GM12878 (cell line): ENCODE data around the gene GNAZ. TPM values are rescaled to one million over a fixed set of nuclear protein-coding genes. Genes with fewer than 3 reads are reported as not detected.

Source experiments
- ATAC-seq: fragments of 200-7000 bp; cut with Tn5 transposase; 3 replicates; pipeline ENCODE4 v1.9.1; 2020; ENCODE audit warnings: mild to moderate bottlenecking, moderate library complexity
- BruUV-seq: library from RNA; stranded (reverse); fragments of 400-500 nt; replicated peaks from 2 replicates; lab custom pipeline; 2021; lab: Mats Ljungman, UMichigan
- CTCF ChIA-PET: fragments of 300-600 bp; sonication (Branson Sonifier 250); formaldehyde crosslinking; extraction: SDS; loops from one replicate; lab custom pipeline; 2021; ENCODE audit warnings: inconsistent platforms; lab: Yijun Ruan, JAX
- POLR2A ChIA-PET: fragments of 350-600 bp; formaldehyde crosslinking; extraction: SDS; loops from one replicate; lab custom pipeline; 2021; ENCODE audit warnings: inconsistent platforms; lab: Charles Lee
- RAD21 ChIA-PET: fragments of 300-600 bp; sonication (Branson Sonifier 250); formaldehyde crosslinking; loops from one replicate; lab custom pipeline; 2023; ENCODE audit warnings: antibody characterized with exemption; ENCODE audit not compliant: unreplicated experiment; lab: Charles Lee
- SMC1A ChIA-PET: fragments of 300-600 bp; sonication (Branson Sonifier 250); formaldehyde crosslinking; loops from one replicate; lab custom pipeline; 2023; ENCODE audit not compliant: unreplicated experiment, uncharacterized antibody; lab: Charles Lee
- DNase-seq: peaks from one replicate; pipeline ENCODE4 v3.0.0-alpha.2; 2011; ENCODE audit warnings: low read depth, low spot score
- FAIRE-seq: peaks from 3 replicates; lab custom pipeline; 2011; peaks lifted over from hg19 to GRCh38; lab: Jason Lieb, UNC
- H2AFZ ChIP-seq: 2 replicates; pipeline ENCODE4 v1.6.0; 2011; ENCODE audit warnings: low read depth, low read length, control low read depth; ENCODE audit not compliant: control insufficient read depth
- H3K27ac ChIP-seq: 2 replicates; pipeline ENCODE4 v1.5.1; 2011; ENCODE audit warnings: control low read depth; ENCODE audit not compliant: control insufficient read depth, insufficient read depth
- H3K27me3 ChIP-seq, 2 experiments: replicated peaks in 1 of 2; 2 replicates each; pipeline versions ENCODE4 v1.6.0 to v1.6.1; 2011; ENCODE audit warnings: low read length in 1 of 2; ENCODE audit not compliant: control insufficient read depth in 2 of 2, insufficient read depth in 2 of 2
- H3K36me3 ChIP-seq, 2 experiments: 2 replicates each; pipeline ENCODE4 v1.5.1; 2011; ENCODE audit warnings: low read length in 1 of 2; ENCODE audit not compliant: control insufficient read depth in 2 of 2, insufficient read depth in 2 of 2
- H3K4me1 ChIP-seq: 2 replicates; pipeline ENCODE4 v1.6.1; 2011; ENCODE audit warnings: mild to moderate bottlenecking, low read length, moderate library complexity, mixed read lengths; ENCODE audit not compliant: control insufficient read depth, insufficient read depth
- H3K4me2 ChIP-seq: 2 replicates; pipeline ENCODE4 v1.6.0; 2011; ENCODE audit warnings: control low read depth; ENCODE audit not compliant: control insufficient read depth, insufficient read depth
- H3K4me3 ChIP-seq: fragments of 200-600 bp; sonication (generic); 2 replicates; pipeline ENCODE4 v1.5.1; 2016
- H3K79me2 ChIP-seq: 2 replicates; pipeline ENCODE4 v1.6.0; 2011; ENCODE audit warnings: low read length; ENCODE audit not compliant: control insufficient read depth, insufficient read depth
- H3K9ac ChIP-seq: 2 replicates; pipeline ENCODE4 v1.8.0; 2011; ENCODE audit warnings: low read length, control low read depth, mixed read lengths; ENCODE audit not compliant: control insufficient read depth, insufficient read depth
- H3K9me3 ChIP-seq: replicated peaks from 3 replicates; pipeline ENCODE4 v1.5.1; 2011; ENCODE audit warnings: mild to moderate bottlenecking, low read length; ENCODE audit not compliant: control insufficient read depth, insufficient read depth
- H4K20me1 ChIP-seq: 2 replicates; pipeline ENCODE4 v1.6.0; 2011; ENCODE audit not compliant: control insufficient read depth, insufficient read depth
- BHLHE40 ChIP-seq, 2 experiments: fragments of 450-650 bp in 1 of 2; IDR thresholded peaks; 2 replicates each; pipeline ENCODE4 v1.6.1; 2011 to 2017; ENCODE audit warnings: low read depth in 2 of 2, borderline replicate concordance in 1 of 2, improper control_type of control experiment in 1 of 2, low read length in 1 of 2, mild to moderate bottlenecking in 1 of 2
- BMI1 ChIP-seq: fragments of 450-650 bp; IDR thresholded peaks from 2 replicates; pipeline ENCODE4 v1.6.1; 2016; ENCODE audit warnings: mild to moderate bottlenecking, moderate library complexity, borderline replicate concordance
- BRCA1 ChIP-seq: IDR thresholded peaks from 2 replicates; pipeline ENCODE4 v1.6.1; 2011; ENCODE audit warnings: low read depth, low read length, improper control_type of control experiment
- CEBPZ ChIP-seq: fragments of 150-350 bp; IDR thresholded peaks from 2 replicates; pipeline ENCODE4 v1.6.1; 2016; ENCODE audit warnings: low read depth, low read length
- CREM ChIP-seq: IDR thresholded peaks from 2 replicates; pipeline ENCODE4 v1.6.1; 2014; ENCODE audit warnings: antibody characterized with exemption, low read depth
- FOXK2 ChIP-seq: fragments of 450-650 bp; IDR thresholded peaks from 2 replicates; pipeline ENCODE4 v1.6.1; 2017; ENCODE audit warnings: mild to moderate bottlenecking, moderate library complexity
- HDAC6 ChIP-seq: fragments of 200-600 bp; sonication (generic); IDR thresholded peaks from one replicate; pipeline ENCODE4 v1.8.0; 2017; ENCODE audit warnings: antibody characterized with exemption; ENCODE audit not compliant: unreplicated experiment
- NR2C1 ChIP-seq: fragments of 450-650 bp; IDR thresholded peaks from 2 replicates; pipeline ENCODE4 v1.6.1; 2017; ENCODE audit warnings: antibody characterized with exemption, mild to moderate bottlenecking, moderate library complexity
- SIN3A ChIP-seq: IDR thresholded peaks from 2 replicates; pipeline ENCODE4 v1.6.1; 2012; ENCODE audit warnings: low read depth, low read length, improper control_type of control experiment
- SREBF2 ChIP-seq: IDR thresholded peaks from 2 replicates; pipeline ENCODE4 v1.6.1; 2012; ENCODE audit warnings: mild to moderate bottlenecking, low read length
- TAF1 ChIP-seq: IDR thresholded peaks from 2 replicates; pipeline ENCODE4 v1.6.1; 2011; ENCODE audit warnings: mild to moderate bottlenecking, low read depth, low read length, borderline replicate concordance
- ZNF274 ChIP-seq: IDR thresholded peaks from one replicate; pipeline ENCODE4 v1.8.0; 2011; ENCODE audit not compliant: insufficient read length, insufficient read depth
- WGBS: methylation state at CpG from one replicate; pipeline ENCODE4 v1.1.6; 2016; ENCODE audit warnings: low lambda C conversion rate; ENCODE audit not compliant: insufficient replicate concordance, insufficient coverage; ENCODE audit errors: missing lambda C conversion rate; 5-methylcytosine and 5-hydroxymethylcytosine counted together
- in situ Hi-C: fragments of 300-500 bp; cut with MboI; formaldehyde crosslinking; loops from 9 replicates; pipeline ENCODE4 v1.14.3; 2018; ENCODE audit warnings: mixed read lengths
- intact Hi-C: fragments of 100-400 bp; cut with micrococcal nuclease; formaldehyde crosslinking; loops from one replicate; pipeline ENCODE4 v1.14.2; 2022; ENCODE audit not compliant: unreplicated experiment
- polyA plus RNA-seq, 11 experiments: library from polyadenylated mRNA; depleted of rRNA in 4 of 11; unstranded in 6 of 11; stranded (reverse) in 5 of 11; fragments of >200 nt; fragmentation: Nextera tagmentation in 4 of 11; fragmentation: Illumina TruSeq in 1 of 11; extraction: Ambion mirVana in 4 of 11; extraction: Trizol in 1 of 11; gene quantifications; 1 replicate in 1 of 11; 2 replicates in 10 of 11; pipeline versions ENCODE4 v1.2.1 to v1.2.3, GENCODE V29; 2011 to 2016; ENCODE audit warnings: inconsistent platforms in 2 of 11, missing spikeins in 2 of 11, low read depth in 1 of 11
- total RNA-seq, 4 experiments: library from RNA; depleted of rRNA in 3 of 4; stranded (reverse); fragments of >200 nt in 3 of 4; fragmentation: Illumina TruSeq in 1 of 4; extraction: Trizol in 1 of 4; gene quantifications; 2 replicates each; pipeline versions ENCODE4 v1.2.1 to v1.2.3, GENCODE V29; 2013 to 2021
- TF ChIP-seq, protein P1 (sequence below), 3 experiments: IDR thresholded peaks in 2 of 3; conservative IDR thresholded peaks in 1 of 3; 2 replicates each; pipeline ENCODE4 v1.5.1; 2011; ENCODE audit warnings: low read depth in 3 of 3, low read length in 3 of 3, mild to moderate bottlenecking in 3 of 3, control low read depth in 2 of 3, moderate library complexity in 2 of 3, inconsistent platforms in 1 of 3, mixed read lengths in 1 of 3; ENCODE audit not compliant: control insufficient read depth in 2 of 3, insufficient read depth in 1 of 3; ENCODE audit errors: extremely low read depth in 1 of 3

Gene GNAZ
- total and polyA plus RNA-seq, 10 of the 15 experiments (the other 5 are each of a cell fraction or from before 2014, with no cell fraction given), result 0.09 to 1.0 (median 0.44) TPM; not detected in 1

- no peak for TF ChIP-seq CEBPZ
Measured at GRCh38 chr22:23102776-23103175, 32.5 kb downstream of the GNAZ start (continued).

GRCh38 chr22:23103199-23103954 lies 33.1 kb downstream of the GNAZ start:
- SMC1A ChIA-PET, result interaction anchor here (1.5 to 3.3 kb wide), 2 partner anchors 78 to 144 kb away, joined by 3 to 12 read pairs; no protein-coding TSS in a partner anchor
- Histone ChIP-seq H3K27me3 (no peaks in the 10 kb centered on the region), H2AFZ (no peak overlapping the region), H3K36me3 (no peaks in the 10 kb centered on the region; a peak in 1 of 4 replicates), H3K79me2 (no peaks in the 10 kb centered on the region), H4K20me1 (no peaks in the 10 kb centered on the region), H3K9ac (no peak overlapping the region), H3K4me3 (no peak overlapping the region), H3K9me3 (no peaks in the 10 kb centered on the region), H3K4me1 (no peaks in the 10 kb centered on the region), H3K27ac (no peak overlapping the region), H3K4me2 (no peak overlapping the region)
- FAIRE-seq (no peak), DNase-seq (no peak), ATAC-seq (no peak)
- CTCF ChIA-PET, result interaction anchor here (1.0 to 3.3 kb wide), 3 partner anchors 24 to 148 kb away, joined by 3 to 11 read pairs (median 6); no protein-coding TSS in a partner anchor
- RAD21 ChIA-PET, result interaction anchor here (1.3 kb wide), 1 partner anchor 143 kb away, joined by 5 read pairs; no protein-coding TSS in a partner anchor
- 62% methylated on average over 13 of the region's 13 CpGs for WGBS
- no TSS peak for BruUV-seq
- in situ Hi-C loops (no loop called here), intact Hi-C loops (no loop called here)
- POLR2A ChIA-PET, result no interaction called here
- no peak for TF ChIP-seq TAF1
- TF ChIP-seq HDAC6, result no peak
- TF ChIP-seq SREBF2, result no peak
- TF ChIP-seq SIN3A, result no peak
- no peak for TF ChIP-seq FOXK2
- no peak for TF ChIP-seq CREM
- TF ChIP-seq BRCA1, result no peak
- TF ChIP-seq NR2C1, result no peak
- no peak for TF ChIP-seq ZNF274
- TF ChIP-seq, protein P1, sequence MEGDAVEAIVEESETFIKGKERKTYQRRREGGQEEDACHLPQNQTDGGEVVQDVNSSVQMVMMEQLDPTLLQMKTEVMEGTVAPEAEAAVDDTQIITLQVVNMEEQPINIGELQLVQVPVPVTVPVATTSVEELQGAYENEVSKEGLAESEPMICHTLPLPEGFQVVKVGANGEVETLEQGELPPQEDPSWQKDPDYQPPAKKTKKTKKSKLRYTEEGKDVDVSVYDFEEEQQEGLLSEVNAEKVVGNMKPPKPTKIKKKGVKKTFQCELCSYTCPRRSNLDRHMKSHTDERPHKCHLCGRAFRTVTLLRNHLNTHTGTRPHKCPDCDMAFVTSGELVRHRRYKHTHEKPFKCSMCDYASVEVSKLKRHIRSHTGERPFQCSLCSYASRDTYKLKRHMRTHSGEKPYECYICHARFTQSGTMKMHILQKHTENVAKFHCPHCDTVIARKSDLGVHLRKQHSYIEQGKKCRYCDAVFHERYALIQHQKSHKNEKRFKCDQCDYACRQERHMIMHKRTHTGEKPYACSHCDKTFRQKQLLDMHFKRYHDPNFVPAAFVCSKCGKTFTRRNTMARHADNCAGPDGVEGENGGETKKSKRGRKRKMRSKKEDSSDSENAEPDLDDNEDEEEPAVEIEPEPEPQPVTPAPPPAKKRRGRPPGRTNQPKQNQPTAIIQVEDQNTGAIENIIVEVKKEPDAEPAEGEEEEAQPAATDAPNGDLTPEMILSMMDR (IDR thresholded peaks at IDR 0.05 in 2 of 3, conservative IDR thresholded peaks at IDR 0.05 in 1 of 3; ENCODE audit: control insufficient read depth in 2 of 3, extremely low read depth in 1 of 3, insufficient read depth in 1 of 3, low read depth in 3 of 3, low read length in 3 of 3), result no peak
- no peak for TF ChIP-seq BMI1
- TF ChIP-seq BHLHE40 (IDR thresholded peaks at IDR 0.05; ENCODE audit: borderline replicate concordance in 1 of 2, low read depth in 2 of 2, low read length in 1 of 2), result no peak
